Smooth muscle cell (in vitro differentiated cells): Measurements from ENCODE around the gene LBR. TPM values are rescaled to one million over a fixed set of nuclear protein-coding genes. Genes with fewer than 3 reads are reported as not detected.

Source experiments
- DNase-seq: peaks from one replicate; lab custom pipeline; 2025; ENCODE audit not compliant: unreplicated experiment; lab: John Stamatoyannopoulos, UW
- H2AFZ ChIP-seq: fragments of 200-600 bp; sonication (generic); 2 replicates; pipeline ENCODE4 v1.6.0; 2016; ENCODE audit warnings: antibody characterized with exemption, low read depth, mild to moderate bottlenecking
- H3F3A ChIP-seq: fragments of 200-600 bp; sonication (generic); 2 replicates; pipeline ENCODE4 v1.6.0; 2017; ENCODE audit warnings: antibody characterized with exemption, low read depth
- H3K27ac ChIP-seq: fragments of 200-600 bp; sonication (generic); 2 replicates; pipeline ENCODE4 v1.5.1; 2016; ENCODE audit warnings: low read depth, mild to moderate bottlenecking
- H3K27me3 ChIP-seq: fragments of 200-600 bp; sonication (generic); 2 replicates; pipeline ENCODE4 v1.6.1; 2016; ENCODE audit warnings: low read depth, mild to moderate bottlenecking
- H3K36me3 ChIP-seq: fragments of 200-600 bp; sonication (generic); 2 replicates; pipeline ENCODE4 v1.5.1; 2016; ENCODE audit warnings: low read depth
- H3K4me1 ChIP-seq: fragments of 200-600 bp; sonication (generic); 2 replicates; pipeline ENCODE4 v1.5.1; 2016; ENCODE audit warnings: low read depth
- H3K4me2 ChIP-seq: fragments of 200-600 bp; sonication (generic); 2 replicates; pipeline ENCODE4 v1.6.0; 2016; ENCODE audit warnings: mild to moderate bottlenecking
- H3K4me3 ChIP-seq: fragments of 200-600 bp; sonication (generic); 2 replicates; pipeline ENCODE4 v1.5.1; 2016; ENCODE audit warnings: mild to moderate bottlenecking
- H3K79me2 ChIP-seq: fragments of 200-600 bp; sonication (generic); 2 replicates; pipeline ENCODE4 v1.6.0; 2016; ENCODE audit warnings: low read depth, mild to moderate bottlenecking
- H3K9ac ChIP-seq: fragments of 200-600 bp; sonication (generic); 2 replicates; pipeline ENCODE4 v1.6.0; 2016; ENCODE audit warnings: low read depth
- H3K9me3 ChIP-seq: fragments of 200-600 bp; sonication (generic); replicated peaks from 2 replicates; pipeline ENCODE4 v1.5.1; 2016; ENCODE audit warnings: low read depth
- H4K20me1 ChIP-seq: fragments of 200-600 bp; sonication (generic); 2 replicates; pipeline ENCODE4 v1.6.0; 2016; ENCODE audit warnings: low read depth
- CTCF ChIP-seq: fragments of 200-600 bp; sonication (generic); IDR thresholded peaks from 2 replicates; pipeline ENCODE4 v1.5.1; 2017; ENCODE audit warnings: borderline replicate concordance, mild to moderate bottlenecking, antibody characterized with exemption; ENCODE audit not compliant: insufficient read depth, poor library complexity, severe bottlenecking
- WGBS: methylation state at CpG from one replicate; pipeline ENCODE4 v1.1.7; 2016; ENCODE audit warnings: low lambda C conversion rate; 5-methylcytosine and 5-hydroxymethylcytosine counted together
- polyA plus RNA-seq: library from polyadenylated mRNA; unstranded; fragments of >200 nt; fragmentation: Nextera tagmentation; extraction: Ambion mirVana; gene quantifications from 2 replicates; pipeline ENCODE4 v1.2.1, GENCODE V29; 2016
- total RNA-seq: library from RNA; depleted of rRNA; stranded (reverse); fragments of >200 nt; gene quantifications from 2 replicates; pipeline ENCODE4 v1.2.3, GENCODE V29; 2014

LBR gene
- total and polyA plus RNA-seq, 2 experiments from 2014 or later, result 24.8 to 33.4 TPM

DNA sequence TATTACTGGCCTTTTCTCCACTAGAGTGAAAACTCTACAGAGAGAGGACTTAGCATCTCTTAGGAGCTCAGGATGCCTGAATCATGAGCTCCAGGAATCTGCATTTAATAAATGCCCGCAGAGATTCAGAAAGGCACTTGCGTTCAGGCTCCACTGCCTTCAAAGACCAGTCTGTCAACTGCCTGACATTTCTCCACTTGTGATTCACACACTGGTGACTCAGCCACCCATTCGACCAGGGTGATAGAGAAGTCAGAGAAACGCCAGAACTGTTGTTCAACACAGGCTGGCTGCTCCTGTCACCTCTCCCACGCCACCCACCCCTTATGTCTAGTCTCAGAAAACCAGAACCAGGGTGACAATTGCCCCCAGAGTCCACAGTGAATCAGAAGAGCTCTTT lies 26.9 kb upstream of the LBR start:
- no peak for DNase-seq
- Histone ChIP-seq H3K27me3 (no peaks in the 10 kb centered on the region), H3K4me2 (peak overlapping the region; percentile 54), H2AFZ (no peak overlapping the region), H4K20me1 (no peaks in the 10 kb centered on the region), H3F3A (peaks cover 18% of the 10 kb centered on the region), H3K36me3 (no peaks in the 10 kb centered on the region), H3K4me3 (no peak overlapping the region), H3K9me3 (no peaks in the 10 kb centered on the region), H3K4me1 (peaks cover 6% of the 10 kb centered on the region), H3K9ac (peak overlapping the region; percentile 45), H3K27ac (peak overlapping the region; percentile 80), H3K79me2 (no peaks in the 10 kb centered on the region)
- under 1% methylated on average over 5 of the region's 5 CpGs for WGBS
- TF ChIP-seq CTCF, result no peak

GRCh38 chr1:225453797-225454648 lies 26.2 kb upstream of the LBR start:
- DNase-seq, result no peak
- Histone ChIP-seq H3K4me1 (peaks cover 6% of the 10 kb centered on the region), H3K27ac (peak overlapping the region; percentile 80), H3K9me3 (no peaks in the 10 kb centered on the region), H4K20me1 (no peaks in the 10 kb centered on the region), H3K27me3 (no peaks in the 10 kb centered on the region), H3K4me2 (peak overlapping the region; percentile 54), H3F3A (peaks cover 18% of the 10 kb centered on the region), H3K79me2 (no peaks in the 10 kb centered on the region), H3K9ac (no peak overlapping the region), H3K36me3 (no peaks in the 10 kb centered on the region), H3K4me3 (no peak overlapping the region), H2AFZ (no peak overlapping the region)
- TF ChIP-seq CTCF, result no peak
- WGBS, result 52% methylated on average over 5 of the region's 5 CpGs

DNA sequence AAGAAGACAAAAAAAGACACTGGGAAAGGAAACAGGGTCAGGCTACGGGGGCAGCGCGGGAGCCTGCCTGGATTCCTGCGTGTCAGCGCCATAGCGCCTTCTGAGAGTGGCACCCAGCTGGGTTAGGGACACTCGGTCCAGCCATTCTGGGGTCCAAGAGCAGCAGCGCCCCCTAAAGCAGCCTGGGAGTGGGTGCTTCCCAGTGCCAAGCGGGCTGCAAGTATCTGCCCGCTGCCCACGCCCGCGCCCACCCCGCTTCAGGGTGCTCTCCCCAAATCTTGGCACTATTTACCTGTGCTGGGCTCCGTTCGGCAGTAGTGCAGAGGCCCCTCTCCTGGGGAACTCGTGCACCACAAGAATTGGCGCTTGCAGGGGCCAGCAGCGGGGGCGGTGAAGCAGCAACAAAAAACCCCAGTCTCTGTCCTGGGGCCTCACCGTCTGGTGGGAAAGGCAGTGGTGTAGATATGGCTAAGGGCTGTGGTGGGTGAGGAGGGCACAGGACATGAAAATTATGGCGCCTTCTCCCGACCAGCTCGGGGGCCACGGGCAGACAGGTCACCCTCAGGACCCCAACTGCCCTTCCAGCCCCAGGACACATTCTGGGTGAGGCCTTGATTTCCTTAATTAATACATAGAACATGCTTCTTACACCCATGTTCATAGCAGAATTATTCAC lies 24.1 kb upstream of the LBR start:
- Histone ChIP-seq H3K27me3 (no peaks in the 10 kb centered on the region), H3K4me3 (no peak overlapping the region), H3K27ac (no peak overlapping the region), H3K9ac (no peak overlapping the region), H3K9me3 (no peaks in the 10 kb centered on the region), H4K20me1 (no peaks in the 10 kb centered on the region), H3K79me2 (no peaks in the 10 kb centered on the region), H3F3A (peaks cover 11% of the 10 kb centered on the region), H3K36me3 (no peaks in the 10 kb centered on the region), H3K4me2 (no peak overlapping the region), H3K4me1 (peaks cover 6% of the 10 kb centered on the region), H2AFZ (no peak overlapping the region)
- DNase-seq, result no peak
- TF ChIP-seq CTCF, result no peak
- WGBS, result 88% methylated on average over 20 of the region's 25 CpGs
